Measurements from ENCODE around the gene VEZT. TPM values are rescaled to one million over a fixed set of nuclear protein-coding genes. Genes with fewer than 3 reads are reported as not detected.
A peak's percentile ranks its signal among the peaks of the same experiment; 100 is the strongest.

Gene VEZT
- total and polyA plus RNA-seq, 9 of the 15 experiments (the other 6 are each of a cell fraction or from before 2014, with no cell fraction given): 16.1 to 61.5 (median 32.6) TPM

DNA sequence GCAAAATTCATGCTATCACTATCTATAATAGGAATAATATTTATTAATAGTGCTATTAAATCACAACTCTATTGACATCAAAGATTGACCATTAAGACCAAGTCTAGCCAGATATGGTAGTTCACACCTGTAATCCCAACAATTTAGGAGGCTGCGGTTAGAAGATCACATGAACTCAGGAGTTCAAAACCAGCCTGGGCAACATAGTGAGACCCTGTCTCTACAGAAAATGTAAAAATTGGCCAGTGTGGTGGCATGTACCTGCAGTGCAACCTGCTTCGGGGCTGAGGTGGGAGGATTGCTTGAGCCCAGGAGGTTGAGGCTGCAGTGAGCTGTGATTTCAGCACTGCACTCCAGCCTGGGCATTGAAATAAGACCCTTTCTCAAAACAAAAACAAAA lies 11.0 kb downstream of the VEZT start:
- no peak for FAIRE-seq
- in situ Hi-C loops (cut with MboI): no loop called here
- CTCF ChIA-PET (ENCODE audit: low intra/inter-chr PET ratio): no interaction called here

DNA sequence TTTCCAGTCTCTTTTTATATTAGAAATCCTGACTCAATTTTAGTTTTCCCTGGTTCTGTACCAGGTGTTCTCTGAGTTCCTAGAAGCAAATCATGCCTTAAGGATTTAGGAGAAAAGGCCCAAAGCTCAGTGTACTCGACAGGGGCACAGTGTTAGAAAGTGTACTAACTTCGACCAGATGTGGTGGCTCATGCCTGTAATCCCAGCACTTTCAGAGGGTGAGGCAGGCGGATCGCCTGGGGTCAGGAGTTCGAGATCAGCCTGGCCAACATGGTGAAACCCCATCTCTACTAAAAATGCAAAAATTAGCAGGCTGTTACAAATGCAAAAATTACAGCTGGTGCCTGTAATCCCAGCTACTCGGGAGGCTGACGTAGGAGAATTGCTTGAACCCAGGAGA lies 12.0 kb downstream of the VEZT start:
- no peak overlapping the region for H3K4me3 ChIP-seq
- in situ Hi-C loops (cut with MboI): no loop called here
- no peaks in the 10 kb centered on the region for H4K20me1 ChIP-seq (replicated peaks; ENCODE audit: control insufficient read depth, insufficient read depth, low read length)
- TF ChIP-seq STAG1 (CRISPR knock-in tag; IDR thresholded peaks at IDR 0.05; ENCODE audit: borderline replicate concordance): no peak
- no peak for TF ChIP-seq NFATC3 (IDR thresholded peaks at IDR 0.05)
- no peak for TF ChIP-seq FIP1L1 (IDR thresholded peaks at IDR 0.05; ENCODE audit: low read depth, low read length, poor library complexity, severe bottlenecking)
- no peak for TF ChIP-seq FOXM1 (IDR thresholded peaks at IDR 0.05; ENCODE audit: low read depth)
- no peak for TF ChIP-seq FOXM1 (CRISPR knock-in tag; IDR thresholded peaks at IDR 0.05; ENCODE audit: low read depth)
- no TSS peak for BruUV-seq (replicated peaks)
- no peaks in the 10 kb centered on the region for H3K27me3 ChIP-seq (ENCODE audit: control insufficient read depth in 2 of 2, insufficient read depth in 2 of 2, low read length in 2 of 2)
- DNase-seq (ENCODE audit: extremely low read depth in 1 of 4, low spot score in 3 of 4): no peak
- H3K4me2 ChIP-seq (ENCODE audit: insufficient read depth, low read length): no peak overlapping the region
- H3K9me1 ChIP-seq (ENCODE audit: control insufficient read depth, insufficient read depth, low read length): no peaks in the 10 kb centered on the region
- WGBS (ENCODE audit: insufficient coverage, low coverage, missing lambda C conversion rate): 78% methylated on average over 7 of the region's 7 CpGs
- H2AFZ ChIP-seq (ENCODE audit: low read depth, low read length): no peak overlapping the region
- intact Hi-C loops (cut with micrococcal nuclease): no loop called here
- H3K9ac ChIP-seq (ENCODE audit: insufficient read depth in 1 of 2, low read depth in 2 of 2, low read length in 2 of 2): no peak overlapping the region
- ChIA-PET CTCF (ENCODE audit: low intra/inter-chr PET ratio) (no interaction called here), POLR2A (interaction anchor here (1.3 to 2.2 kb wide), 2 partner anchors 11 to 12 kb away, joined by 3 to 7 read pairs; partner anchors contain the start of genes FGD6 and VEZT)
- H3K9me3 ChIP-seq (replicated peaks; ENCODE audit: control insufficient read depth, insufficient read depth, low read depth, low read length): no peaks in the 10 kb centered on the region
- no peak for ATAC-seq
- peaks cover 8 to 19% of the 10 kb centered on the region in 2 experiments for H3K4me1 ChIP-seq (replicated peaks in 1 of 2; ENCODE audit: control insufficient read depth in 2 of 2, insufficient read depth in 2 of 2, low read length in 2 of 2)
- no peak for FAIRE-seq
- H3K36me3 ChIP-seq (ENCODE audit: control insufficient read depth, insufficient read depth, low read length): no peaks in the 10 kb centered on the region; the same call in 1 of the 3 replicates
- peaks cover 57% of the 10 kb centered on the region for H3K79me2 ChIP-seq (ENCODE audit: control insufficient read depth, insufficient read depth, low read length)
- H3K27ac ChIP-seq (ENCODE audit: extremely low read depth, low read depth, low read length): no peak overlapping the region

More for the DNA sequence above, 11.0 kb downstream of the VEZT start:
- peaks cover 3% of the 10 kb centered on the region; the same call in 2 of the 3 replicates for H3K36me3 ChIP-seq (ENCODE audit: control insufficient read depth, insufficient read depth, low read length)
- H2AFZ ChIP-seq (ENCODE audit: low read depth, low read length): no peak overlapping the region
- 96% methylated on average over 2 of the region's 2 CpGs for WGBS (ENCODE audit: insufficient coverage, low coverage, missing lambda C conversion rate)
- no TSS peak for BruUV-seq (replicated peaks)
- no peak overlapping the region for H3K4me3 ChIP-seq
- H4K20me1 ChIP-seq (replicated peaks; ENCODE audit: control insufficient read depth, insufficient read depth, low read length): no peaks in the 10 kb centered on the region
- no peak overlapping the region for H3K4me2 ChIP-seq (ENCODE audit: insufficient read depth, low read length)
- POLR2A ChIA-PET: interaction anchor here (1.3 to 2.2 kb wide), 2 partner anchors 11 to 12 kb away, joined by 3 to 7 read pairs; partner anchors contain the start of genes FGD6 and VEZT
- H3K27me3 ChIP-seq (ENCODE audit: control insufficient read depth in 2 of 2, insufficient read depth in 2 of 2, low read length in 2 of 2): no peaks in the 10 kb centered on the region
- H3K9ac ChIP-seq (ENCODE audit: insufficient read depth in 1 of 2, low read depth in 2 of 2, low read length in 2 of 2): no peak overlapping the region
- no peaks in the 10 kb centered on the region for H3K9me3 ChIP-seq (replicated peaks; ENCODE audit: control insufficient read depth, insufficient read depth, low read depth, low read length)
- H3K27ac ChIP-seq (ENCODE audit: extremely low read depth, low read depth, low read length): no peak overlapping the region
- no peak for ATAC-seq
- intact Hi-C loops (cut with micrococcal nuclease): no loop called here
- DNase-seq (ENCODE audit: extremely low read depth in 1 of 4, low spot score in 3 of 4): no peak
- H3K9me1 ChIP-seq (ENCODE audit: control insufficient read depth, insufficient read depth, low read length): no peaks in the 10 kb centered on the region
- H3K4me1 ChIP-seq (replicated peaks in 1 of 2; ENCODE audit: control insufficient read depth in 2 of 2, insufficient read depth in 2 of 2, low read length in 2 of 2): peaks cover 15 to 19% of the 10 kb centered on the region in 2 experiments
- peaks cover 67% of the 10 kb centered on the region for H3K79me2 ChIP-seq (ENCODE audit: control insufficient read depth, insufficient read depth, low read length)
- TF ChIP-seq ZNF121 (CRISPR knock-in tag; conservative IDR thresholded peaks at IDR 0.05): peak; percentile 51
- TF ChIP-seq, protein P1, sequence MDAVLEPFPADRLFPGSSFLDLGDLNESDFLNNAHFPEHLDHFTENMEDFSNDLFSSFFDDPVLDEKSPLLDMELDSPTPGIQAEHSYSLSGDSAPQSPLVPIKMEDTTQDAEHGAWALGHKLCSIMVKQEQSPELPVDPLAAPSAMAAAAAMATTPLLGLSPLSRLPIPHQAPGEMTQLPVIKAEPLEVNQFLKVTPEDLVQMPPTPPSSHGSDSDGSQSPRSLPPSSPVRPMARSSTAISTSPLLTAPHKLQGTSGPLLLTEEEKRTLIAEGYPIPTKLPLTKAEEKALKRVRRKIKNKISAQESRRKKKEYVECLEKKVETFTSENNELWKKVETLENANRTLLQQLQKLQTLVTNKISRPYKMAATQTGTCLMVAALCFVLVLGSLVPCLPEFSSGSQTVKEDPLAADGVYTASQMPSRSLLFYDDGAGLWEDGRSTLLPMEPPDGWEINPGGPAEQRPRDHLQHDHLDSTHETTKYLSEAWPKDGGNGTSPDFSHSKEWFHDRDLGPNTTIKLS (IDR thresholded peaks at IDR 0.05; ENCODE audit: borderline replicate concordance, low read depth): no peak

Measured in K562 (cell line).